Pulmonary artery endothelial cell (primary cell): ENCODE results near the gene SULT2B1. TPM values are rescaled to one million over a fixed set of nuclear protein-coding genes. Genes with fewer than 3 reads are reported as not detected.

Experiments
- total RNA-seq: library from RNA; depleted of rRNA; stranded (reverse); fragments of >200 nt; gene quantifications from 2 replicates; pipeline ENCODE4 v1.2.3, GENCODE V29; 2014

Gene SULT2B1
- total RNA-seq, 1 donor from 2014 or later = not detected

Other genes starting within 250 kb of the SULT2B1 start
- 51.2 and 82.6 TPM in 2 replicates for gene EMP3, start 226.6 kb upstream of the SULT2B1 start, total RNA-seq
- 1.5 and 2.7 TPM in 2 replicates for gene TMEM143, start 188.2 kb upstream of the SULT2B1 start, total RNA-seq
- not detected in 2 replicates for gene SYNGR4, start 187.8 kb upstream of the SULT2B1 start, total RNA-seq
- gene KDELR1, start 160.6 kb upstream of the SULT2B1 start, total RNA-seq = 45.6 and 47.8 TPM in 2 replicates
- 0.39 and 0.40 TPM in 2 replicates for gene GRIN2D, start 158.5 kb upstream of the SULT2B1 start, total RNA-seq
- gene GRWD1, start 106.2 kb upstream of the SULT2B1 start, total RNA-seq = 35.5 and 64.0 TPM in 2 replicates
- gene KCNJ14, start 96.6 kb upstream of the SULT2B1 start, total RNA-seq = 0.20 and 0.39 TPM in 2 replicates
- 58.2 and 68.4 TPM in 2 replicates for gene CYTH2, start 82.8 kb upstream of the SULT2B1 start, total RNA-seq
- gene LMTK3, start 40.3 kb upstream of the SULT2B1 start, total RNA-seq = under 0.01 and 0.04 TPM in 2 replicates
- gene SPACA4, start 54.6 kb downstream of the SULT2B1 start, total RNA-seq = not detected in 2 replicates
- 0.73 and 0.99 TPM in 2 replicates for gene FAM83E, start 62.9 kb downstream of the SULT2B1 start, total RNA-seq
- gene RPL18, start 67.0 kb downstream of the SULT2B1 start, total RNA-seq = 1,737 and 2,640 TPM in 2 replicates
- gene SPHK2, start 67.3 kb downstream of the SULT2B1 start, total RNA-seq = 6.7 and 9.2 TPM in 2 replicates
- gene DBP, start 85.2 kb downstream of the SULT2B1 start, total RNA-seq = 0.85 and 2.2 TPM in 2 replicates
- 2.3 and 3.2 TPM in 2 replicates for gene CA11, start 94.0 kb downstream of the SULT2B1 start, total RNA-seq
- gene NTN5, start 120.8 kb downstream of the SULT2B1 start, total RNA-seq = 0.07 TPM in 1 of 2 replicates, not detected in the other
- gene FUT2, start 143.8 kb downstream of the SULT2B1 start, total RNA-seq = not detected in 2 replicates
- 0.14 and 0.20 TPM in 2 replicates for gene MAMSTR, start 167.6 kb downstream of the SULT2B1 start, total RNA-seq
- 70.1 and 71.7 TPM in 2 replicates for gene RASIP1, start 188.4 kb downstream of the SULT2B1 start, total RNA-seq
- gene IZUMO1, start 194.7 kb downstream of the SULT2B1 start, total RNA-seq = 0.28 and 0.33 TPM in 2 replicates
- gene FUT1, start 200.5 kb downstream of the SULT2B1 start, total RNA-seq = 8.0 and 10.3 TPM in 2 replicates
- gene FGF21, start 203.4 kb downstream of the SULT2B1 start, total RNA-seq = not detected in 2 replicates